HG03457 (cell line): ENCODE results near the gene RTN4.

Experiments
- ATAC-seq: cut with Tn5 transposase; IDR thresholded peaks from one replicate; pipeline ENCODE4 v1.9.1; 2021; ENCODE audit warnings: moderate number of reproducible peaks; ENCODE audit not compliant: unreplicated experiment

Gene RTN4

DNA sequence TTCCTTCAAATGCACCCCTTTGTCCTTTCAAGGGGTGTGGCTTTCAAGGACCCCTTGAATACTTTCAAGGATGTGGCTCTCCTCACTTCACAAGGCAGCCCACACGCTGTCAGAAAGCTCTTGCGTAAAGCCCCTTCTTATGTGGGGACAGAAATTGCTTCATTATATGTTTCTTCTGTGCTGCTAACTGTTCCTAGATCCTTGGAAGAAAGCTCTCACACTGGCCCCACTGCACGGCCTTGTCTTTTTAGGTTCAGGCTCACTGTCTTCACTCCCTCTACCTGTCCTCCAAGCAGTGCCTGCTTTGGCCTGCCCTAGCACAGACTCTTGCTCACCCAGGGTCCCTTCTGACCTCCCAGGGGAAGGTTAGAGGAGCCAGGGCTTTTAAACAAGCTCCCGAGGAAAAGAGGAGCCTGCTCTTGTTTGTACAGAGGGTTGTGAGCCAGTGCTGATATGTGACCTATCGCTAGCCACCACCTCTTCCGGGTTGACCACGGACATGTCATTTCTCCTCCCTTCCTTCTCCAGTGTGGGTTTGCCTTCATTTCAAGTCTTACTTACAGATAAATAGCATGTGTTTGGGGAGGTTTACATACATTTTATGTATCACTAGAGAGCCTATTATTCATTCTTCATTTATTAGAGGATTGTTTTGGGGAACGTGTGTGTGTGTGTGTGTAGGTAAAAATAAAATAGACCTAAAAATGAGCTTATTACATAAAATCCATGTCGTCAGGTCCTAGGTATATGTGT, 94.7 kb downstream of the RTN4 start:
- no peak for ATAC-seq

GRCh38 chr2:54954705-54955357, 95.4 kb downstream of the RTN4 start:
- no peak for ATAC-seq

GRCh38 chr2:54954158-54954557, 96.1 kb downstream of the RTN4 start:
- no peak for ATAC-seq

DNA sequence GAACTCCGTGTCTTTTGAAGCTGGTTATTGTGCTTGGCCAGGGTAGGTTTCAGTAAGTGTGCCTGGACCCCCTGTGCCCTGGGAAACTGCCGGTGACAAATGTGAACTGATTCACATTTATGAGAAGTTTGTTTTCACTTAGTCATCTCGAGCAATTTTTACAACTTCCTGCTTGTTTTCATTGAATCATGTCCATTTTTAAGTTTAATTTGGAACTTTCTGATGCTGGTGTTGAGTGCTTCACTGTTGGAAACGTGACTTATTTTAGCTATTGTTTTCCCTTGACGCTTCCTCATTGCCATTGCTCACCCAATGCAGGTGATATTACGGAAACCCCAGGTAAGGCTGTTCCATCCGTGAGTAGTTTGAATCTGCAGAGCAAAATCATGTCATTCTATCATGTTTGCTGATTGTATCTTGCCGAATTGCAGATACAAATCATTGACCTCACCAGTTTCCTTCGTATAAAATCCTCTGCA, 97.2 kb downstream of the RTN4 start:
- no peak for ATAC-seq

GRCh38 chr2:54952425-54952824, 97.8 kb downstream of the RTN4 start:
- ATAC-seq, result no peak

- ATAC-seq, result no peak
Observed at GRCh38 chr2:54950811-54951210, 99.4 kb downstream of the RTN4 start.

- ATAC-seq, result no peak
Observed at GRCh38 chr2:54949431-54949830, 100.8 kb downstream of the RTN4 start.

- no peak for ATAC-seq
Observed at GRCh38 chr2:54948120-54948519, 102.1 kb downstream of the RTN4 start.

- ATAC-seq, result no peak
Observed at GRCh38 chr2:54947646-54948045, 102.6 kb downstream of the RTN4 start.

GRCh38 chr2:54947136-54947535, 103.1 kb downstream of the RTN4 start:
- ATAC-seq, result no peak

GRCh38 chr2:54946220-54946805, 103.9 kb downstream of the RTN4 start:
- ATAC-seq, result no peak

GRCh38 chr2:54945391-54946219, 104.6 kb downstream of the RTN4 start:
- ATAC-seq, result no peak

DNA sequence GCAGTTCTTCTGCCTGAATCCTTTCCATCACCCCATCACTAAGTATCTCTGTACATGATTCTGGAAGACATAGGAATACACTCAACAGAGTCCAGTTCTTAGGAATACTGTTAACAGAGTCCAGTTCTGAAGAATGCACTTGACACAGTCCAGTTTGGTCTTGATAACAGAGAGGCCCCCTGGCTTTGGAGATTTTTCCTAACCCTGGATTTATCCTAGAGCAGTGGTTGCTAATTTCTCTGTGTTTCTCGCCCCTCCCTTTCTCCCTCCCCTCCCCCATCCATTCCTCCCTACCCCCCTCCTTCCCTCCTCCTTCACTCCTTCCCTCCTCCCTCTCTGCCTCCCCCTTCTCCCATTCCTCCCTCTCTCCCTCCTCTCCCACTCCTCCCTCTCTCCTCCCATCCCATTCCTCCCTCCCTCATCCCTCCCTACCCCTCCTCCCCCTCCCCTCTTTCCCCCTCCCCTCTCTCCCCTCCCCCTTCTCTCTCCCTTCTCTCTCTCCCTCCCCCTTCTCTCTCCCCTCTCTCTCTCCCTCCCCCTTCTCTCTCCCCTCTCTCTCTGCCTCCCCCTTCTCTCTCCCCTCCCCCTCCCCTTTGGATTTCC, 105.4 kb downstream of the RTN4 start:
- ATAC-seq, result no peak

DNA sequence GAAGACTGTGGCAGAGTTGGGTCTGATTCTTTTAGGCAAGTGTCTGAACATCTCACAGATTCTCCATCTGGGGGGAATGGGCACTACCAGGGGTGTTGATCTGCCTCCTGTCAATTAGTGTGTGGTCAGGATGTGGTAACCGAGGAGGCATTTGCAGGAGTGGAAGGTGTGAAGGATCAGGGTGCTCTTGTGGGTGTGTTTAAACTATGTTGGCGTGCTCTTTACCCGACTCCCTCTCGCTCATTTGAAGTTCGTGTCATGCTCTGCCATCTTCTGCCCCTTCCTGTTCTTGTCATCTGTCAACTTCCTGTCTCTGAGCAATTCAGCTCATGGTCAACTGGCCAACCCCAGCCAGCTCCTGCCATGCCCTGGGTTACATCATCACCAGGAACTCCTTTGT, 107.9 kb downstream of the RTN4 start:
- ATAC-seq, result no peak

DNA sequence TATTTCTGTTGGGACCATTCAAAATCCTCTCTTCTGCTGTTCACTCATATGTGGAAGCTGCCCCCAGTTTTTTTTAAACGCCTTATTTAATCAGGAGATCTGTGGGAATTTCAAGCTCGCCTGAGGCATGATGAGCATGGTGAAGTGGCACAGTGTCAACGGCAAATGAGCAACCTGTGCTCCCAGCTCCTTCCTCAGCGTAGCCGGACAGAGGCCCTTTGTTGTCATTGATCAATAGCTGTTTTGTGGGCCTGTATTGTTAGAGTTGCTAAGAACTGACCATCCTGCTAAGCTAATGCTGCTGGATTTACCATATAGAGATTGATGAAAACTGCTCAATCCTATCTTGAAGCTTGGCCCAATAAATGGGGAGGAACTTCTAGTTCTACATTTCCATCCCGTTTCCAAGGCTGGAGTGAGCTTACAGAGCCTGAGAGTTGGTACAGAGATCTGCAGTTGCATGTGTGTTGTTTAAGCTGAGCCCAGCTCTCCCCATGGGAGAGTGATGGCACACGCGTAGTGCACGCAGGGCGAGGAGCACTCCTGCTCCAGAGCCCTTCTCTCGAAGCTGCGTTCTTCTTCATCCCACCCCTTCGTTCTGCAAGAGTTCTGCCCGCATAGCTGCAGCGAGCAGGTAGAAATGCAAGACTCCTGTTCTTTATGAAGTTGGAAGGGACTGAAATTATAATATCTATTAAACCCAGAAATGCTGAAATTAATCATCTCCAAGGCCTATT, 108.8 kb downstream of the RTN4 start:
- ATAC-seq, result no peak

- no peak for ATAC-seq
Observed at GRCh38 chr2:54940723-54941122, 109.5 kb downstream of the RTN4 start.

- no peak for ATAC-seq
Observed at GRCh38 chr2:54939446-54940118, 110.7 kb downstream of the RTN4 start.

GRCh38 chr2:54936766-54937165, 113.5 kb downstream of the RTN4 start:
- no peak for ATAC-seq

DNA sequence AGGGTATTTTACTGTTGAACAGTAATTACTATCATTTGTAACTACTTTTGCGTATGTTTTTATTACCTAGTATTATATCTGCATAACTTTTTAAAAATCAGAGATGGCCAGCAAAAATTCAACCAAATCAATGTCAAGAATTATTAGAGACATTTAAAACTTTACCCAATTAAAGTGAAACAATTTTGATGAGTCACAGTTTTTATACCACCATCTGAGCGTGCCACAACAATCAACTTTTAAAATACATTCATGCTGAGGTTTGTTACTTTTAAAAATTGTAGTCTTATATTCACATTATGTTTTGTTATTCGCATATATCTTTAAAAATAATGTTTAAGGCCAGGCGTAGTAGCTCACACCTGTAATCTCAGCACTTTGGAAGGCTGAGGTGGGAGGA, 114.9 kb downstream of the RTN4 start:
- ATAC-seq, result no peak

DNA sequence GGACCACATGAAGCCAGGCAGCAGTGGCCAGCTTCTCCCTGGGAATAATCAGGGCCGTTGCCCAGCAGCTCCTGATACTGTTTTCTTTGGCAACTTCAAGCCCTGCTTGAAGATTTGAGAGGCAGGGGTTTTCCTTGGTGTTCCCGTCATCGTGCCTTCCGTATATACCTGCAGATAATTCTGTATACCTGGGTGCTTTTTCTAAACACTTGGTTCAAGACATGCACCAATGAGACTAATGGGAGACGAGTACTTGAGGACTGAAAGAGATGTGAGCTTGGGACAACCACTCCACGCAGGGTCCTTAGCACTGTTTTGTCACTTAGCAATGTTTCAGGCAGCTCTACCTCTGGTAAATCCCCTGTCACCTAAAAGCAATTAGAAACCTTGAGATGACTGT, 118.8 kb downstream of the RTN4 start:
- no peak for ATAC-seq
